GM12878 (cell line): ENCODE results near the gene TMC5. TPM values are rescaled to one million over a fixed set of nuclear protein-coding genes. Genes with fewer than 3 reads are reported as not detected.

Experiments
- ATAC-seq: fragments of 200-7000 bp; cut with Tn5 transposase; 3 replicates; pipeline ENCODE4 v1.9.1; 2020; ENCODE audit warnings: mild to moderate bottlenecking, moderate library complexity
- BruUV-seq: library from RNA; stranded (reverse); fragments of 400-500 nt; replicated peaks from 2 replicates; lab custom pipeline; 2021; lab: Mats Ljungman, UMichigan
- CTCF ChIA-PET: fragments of 300-600 bp; sonication (Branson Sonifier 250); formaldehyde crosslinking; extraction: SDS; loops from one replicate; lab custom pipeline; 2021; ENCODE audit warnings: inconsistent platforms; lab: Yijun Ruan, JAX
- POLR2A ChIA-PET: fragments of 350-600 bp; formaldehyde crosslinking; extraction: SDS; loops from one replicate; lab custom pipeline; 2021; ENCODE audit warnings: inconsistent platforms; lab: Charles Lee
- RAD21 ChIA-PET: fragments of 300-600 bp; sonication (Branson Sonifier 250); formaldehyde crosslinking; loops from one replicate; lab custom pipeline; 2023; ENCODE audit warnings: antibody characterized with exemption; ENCODE audit not compliant: unreplicated experiment; lab: Charles Lee
- SMC1A ChIA-PET: fragments of 300-600 bp; sonication (Branson Sonifier 250); formaldehyde crosslinking; loops from one replicate; lab custom pipeline; 2023; ENCODE audit not compliant: unreplicated experiment, uncharacterized antibody; lab: Charles Lee
- DNase-seq: peaks from one replicate; pipeline ENCODE4 v3.0.0-alpha.2; 2011; ENCODE audit warnings: low read depth, low spot score
- FAIRE-seq: peaks from 3 replicates; lab custom pipeline; 2011; peaks lifted over from hg19 to GRCh38; lab: Jason Lieb, UNC
- H2AFZ ChIP-seq: 2 replicates; pipeline ENCODE4 v1.6.0; 2011; ENCODE audit warnings: low read depth, low read length, control low read depth; ENCODE audit not compliant: control insufficient read depth
- H3K27ac ChIP-seq: 2 replicates; pipeline ENCODE4 v1.5.1; 2011; ENCODE audit warnings: control low read depth; ENCODE audit not compliant: control insufficient read depth, insufficient read depth
- H3K27me3 ChIP-seq, 2 experiments: replicated peaks in 1 of 2; 2 replicates each; pipeline versions ENCODE4 v1.6.0 to v1.6.1; 2011; ENCODE audit warnings: low read length in 1 of 2; ENCODE audit not compliant: control insufficient read depth in 2 of 2, insufficient read depth in 2 of 2
- H3K36me3 ChIP-seq, 2 experiments: 2 replicates each; pipeline ENCODE4 v1.5.1; 2011; ENCODE audit warnings: low read length in 1 of 2; ENCODE audit not compliant: control insufficient read depth in 2 of 2, insufficient read depth in 2 of 2
- H3K4me1 ChIP-seq: 2 replicates; pipeline ENCODE4 v1.6.1; 2011; ENCODE audit warnings: mild to moderate bottlenecking, low read length, moderate library complexity, mixed read lengths; ENCODE audit not compliant: control insufficient read depth, insufficient read depth
- H3K4me2 ChIP-seq: 2 replicates; pipeline ENCODE4 v1.6.0; 2011; ENCODE audit warnings: control low read depth; ENCODE audit not compliant: control insufficient read depth, insufficient read depth
- H3K4me3 ChIP-seq: fragments of 200-600 bp; sonication (generic); 2 replicates; pipeline ENCODE4 v1.5.1; 2016
- H3K79me2 ChIP-seq: 2 replicates; pipeline ENCODE4 v1.6.0; 2011; ENCODE audit warnings: low read length; ENCODE audit not compliant: control insufficient read depth, insufficient read depth
- H3K9ac ChIP-seq: 2 replicates; pipeline ENCODE4 v1.8.0; 2011; ENCODE audit warnings: low read length, control low read depth, mixed read lengths; ENCODE audit not compliant: control insufficient read depth, insufficient read depth
- H3K9me3 ChIP-seq: replicated peaks from 3 replicates; pipeline ENCODE4 v1.5.1; 2011; ENCODE audit warnings: mild to moderate bottlenecking, low read length; ENCODE audit not compliant: control insufficient read depth, insufficient read depth
- H4K20me1 ChIP-seq: 2 replicates; pipeline ENCODE4 v1.6.0; 2011; ENCODE audit not compliant: control insufficient read depth, insufficient read depth
- NR2F1 ChIP-seq: fragments of 450-650 bp; conservative IDR thresholded peaks from 2 replicates; pipeline ENCODE4 v1.6.1; 2017; ENCODE audit warnings: mild to moderate bottlenecking
- SIN3A ChIP-seq: IDR thresholded peaks from 2 replicates; pipeline ENCODE4 v1.6.1; 2012; ENCODE audit warnings: low read depth, low read length, improper control_type of control experiment
- SMARCA5 ChIP-seq: fragments of 450-650 bp; IDR thresholded peaks from 2 replicates; pipeline ENCODE4 v1.6.1; 2017; ENCODE audit warnings: mild to moderate bottlenecking
- ZNF217 ChIP-seq: fragments of 450-650 bp; IDR thresholded peaks from 2 replicates; pipeline ENCODE4 v1.6.1; 2017; ENCODE audit warnings: antibody characterized with exemption, mild to moderate bottlenecking
- WGBS: methylation state at CpG from one replicate; pipeline ENCODE4 v1.1.6; 2016; ENCODE audit warnings: low lambda C conversion rate; ENCODE audit not compliant: insufficient replicate concordance, insufficient coverage; ENCODE audit errors: missing lambda C conversion rate; 5-methylcytosine and 5-hydroxymethylcytosine counted together
- in situ Hi-C: fragments of 300-500 bp; cut with MboI; formaldehyde crosslinking; loops from 9 replicates; pipeline ENCODE4 v1.14.3; 2018; ENCODE audit warnings: mixed read lengths
- intact Hi-C: fragments of 100-400 bp; cut with micrococcal nuclease; formaldehyde crosslinking; loops from one replicate; pipeline ENCODE4 v1.14.2; 2022; ENCODE audit not compliant: unreplicated experiment
- polyA plus RNA-seq, 11 experiments: library from polyadenylated mRNA; depleted of rRNA in 4 of 11; unstranded in 6 of 11; stranded (reverse) in 5 of 11; fragments of >200 nt; fragmentation: Nextera tagmentation in 4 of 11; fragmentation: Illumina TruSeq in 1 of 11; extraction: Ambion mirVana in 4 of 11; extraction: Trizol in 1 of 11; gene quantifications; 1 replicate in 1 of 11; 2 replicates in 10 of 11; pipeline versions ENCODE4 v1.2.1 to v1.2.3, GENCODE V29; 2011 to 2016; ENCODE audit warnings: inconsistent platforms in 2 of 11, missing spikeins in 2 of 11, low read depth in 1 of 11
- total RNA-seq, 4 experiments: library from RNA; depleted of rRNA in 3 of 4; stranded (reverse); fragments of >200 nt in 3 of 4; fragmentation: Illumina TruSeq in 1 of 4; extraction: Trizol in 1 of 4; gene quantifications; 2 replicates each; pipeline versions ENCODE4 v1.2.1 to v1.2.3, GENCODE V29; 2013 to 2021
- TF ChIP-seq, protein P1 (sequence below): fragments of 450-650 bp; IDR thresholded peaks from 2 replicates; pipeline ENCODE4 v1.6.1; 2017; ENCODE audit warnings: mild to moderate bottlenecking, moderate library complexity

The TMC5 gene
- total and polyA plus RNA-seq, 10 of the 15 experiments (the other 5 are each of a cell fraction or from before 2014, with no cell fraction given) = 0.01 to 0.10 (median 0.07) TPM; not detected in 5

DNA sequence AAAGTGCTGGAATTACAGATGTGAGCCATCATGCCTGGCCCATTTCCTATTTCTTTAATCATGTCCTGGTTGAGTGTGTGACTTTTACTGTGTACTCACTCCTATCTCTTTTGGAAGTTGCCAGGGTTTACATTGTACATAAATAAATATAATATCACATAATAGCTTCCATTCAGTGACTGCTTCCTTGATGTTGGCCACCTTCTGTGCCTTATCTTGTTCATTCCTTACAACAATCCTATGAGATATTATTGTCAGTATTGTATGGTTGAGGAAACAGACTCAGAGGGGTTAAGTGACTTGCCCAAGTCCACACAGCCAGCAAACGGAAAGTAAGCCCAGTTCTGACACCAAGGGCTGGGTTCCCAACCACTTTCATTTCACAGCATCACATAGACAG is 16.9 kb downstream of the TMC5 start:
- in situ Hi-C loops = no loop called here
- no TSS peak for BruUV-seq
- CTCF ChIA-PET = no interaction called here
- TF ChIP-seq SIN3A = no peak
- TF ChIP-seq SMARCA5 = no peak
- TF ChIP-seq NR2F1 = no peak
- TF ChIP-seq, protein P1, sequence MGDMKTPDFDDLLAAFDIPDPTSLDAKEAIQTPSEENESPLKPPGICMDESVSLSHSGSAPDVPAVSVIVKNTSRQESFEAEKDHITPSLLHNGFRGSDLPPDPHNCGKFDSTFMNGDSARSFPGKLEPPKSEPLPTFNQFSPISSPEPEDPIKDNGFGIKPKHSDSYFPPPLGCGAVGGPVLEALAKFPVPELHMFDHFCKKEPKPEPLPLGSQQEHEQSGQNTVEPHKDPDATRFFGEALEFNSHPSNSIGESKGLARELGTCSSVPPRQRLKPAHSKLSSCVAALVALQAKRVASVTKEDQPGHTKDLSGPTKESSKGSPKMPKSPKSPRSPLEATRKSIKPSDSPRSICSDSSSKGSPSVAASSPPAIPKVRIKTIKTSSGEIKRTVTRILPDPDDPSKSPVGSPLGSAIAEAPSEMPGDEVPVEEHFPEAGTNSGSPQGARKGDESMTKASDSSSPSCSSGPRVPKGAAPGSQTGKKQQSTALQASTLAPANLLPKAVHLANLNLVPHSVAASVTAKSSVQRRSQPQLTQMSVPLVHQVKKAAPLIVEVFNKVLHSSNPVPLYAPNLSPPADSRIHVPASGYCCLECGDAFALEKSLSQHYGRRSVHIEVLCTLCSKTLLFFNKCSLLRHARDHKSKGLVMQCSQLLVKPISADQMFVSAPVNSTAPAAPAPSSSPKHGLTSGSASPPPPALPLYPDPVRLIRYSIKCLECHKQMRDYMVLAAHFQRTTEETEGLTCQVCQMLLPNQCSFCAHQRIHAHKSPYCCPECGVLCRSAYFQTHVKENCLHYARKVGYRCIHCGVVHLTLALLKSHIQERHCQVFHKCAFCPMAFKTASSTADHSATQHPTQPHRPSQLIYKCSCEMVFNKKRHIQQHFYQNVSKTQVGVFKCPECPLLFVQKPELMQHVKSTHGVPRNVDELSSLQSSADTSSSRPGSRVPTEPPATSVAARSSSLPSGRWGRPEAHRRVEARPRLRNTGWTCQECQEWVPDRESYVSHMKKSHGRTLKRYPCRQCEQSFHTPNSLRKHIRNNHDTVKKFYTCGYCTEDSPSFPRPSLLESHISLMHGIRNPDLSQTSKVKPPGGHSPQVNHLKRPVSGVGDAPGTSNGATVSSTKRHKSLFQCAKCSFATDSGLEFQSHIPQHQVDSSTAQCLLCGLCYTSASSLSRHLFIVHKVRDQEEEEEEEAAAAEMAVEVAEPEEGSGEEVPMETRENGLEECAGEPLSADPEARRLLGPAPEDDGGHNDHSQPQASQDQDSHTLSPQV = no peak
- no peak for TF ChIP-seq ZNF217
- TF ChIP-seq, all 136 proteins: peak for 0
- 20% methylated on average over 1 of the region's 1 CpG for WGBS
- ATAC-seq = no peak
- H3K4me1 ChIP-seq = peaks cover 11% of the 10 kb centered on the region
- ChIA-PET RAD21 (no interaction called here), SMC1A (no interaction called here), POLR2A (no interaction called here)
- intact Hi-C loops = no loop called here
- H3K27me3 ChIP-seq = no peaks in the 10 kb centered on the region
- no peaks in the 10 kb centered on the region for H3K79me2 ChIP-seq
- H3K9me3 ChIP-seq = no peaks in the 10 kb centered on the region
- no peak overlapping the region for H3K9ac ChIP-seq
- H3K4me3 ChIP-seq = no peak overlapping the region
- no peak for DNase-seq
- FAIRE-seq = no peak
- H3K27ac ChIP-seq = no peak overlapping the region
- no peak overlapping the region for H3K4me2 ChIP-seq
- H3K36me3 ChIP-seq = no peaks in the 10 kb centered on the region
- no peak overlapping the region for H2AFZ ChIP-seq
- H4K20me1 ChIP-seq = no peaks in the 10 kb centered on the region
